Trophoblast cell (in vitro differentiated cells and primary cell): ENCODE data around the gene GRM2.
A peak's percentile ranks its signal among the peaks of the same experiment; 100 is the strongest.

Experiments used
- DNase-seq, 2 donors: peaks; one replicate each; pipeline ENCODE4 v3.0.0-alpha.2; 2016
- H2AFZ ChIP-seq: 2 replicates; pipeline ENCODE4 v1.6.1; 2013; ENCODE audit warnings: low read length, moderate library complexity, mild to moderate bottlenecking; ENCODE audit not compliant: insufficient read depth, poor library complexity
- H2AK5ac ChIP-seq: 2 replicates; pipeline ENCODE4 v1.6.1; 2013; ENCODE audit warnings: mild to moderate bottlenecking, low read length
- H2BK120ac ChIP-seq: 2 replicates; pipeline ENCODE4 v1.6.1; 2013; ENCODE audit warnings: low read length, mild to moderate bottlenecking, moderate library complexity; ENCODE audit not compliant: insufficient read depth, poor library complexity
- H2BK12ac ChIP-seq: 2 replicates; pipeline ENCODE4 v1.6.1; 2013; ENCODE audit warnings: mild to moderate bottlenecking, low read length, moderate library complexity
- H2BK5ac ChIP-seq: 2 replicates; pipeline ENCODE4 v1.6.1; 2013; ENCODE audit warnings: low read length, low read depth, moderate library complexity, mild to moderate bottlenecking; ENCODE audit not compliant: poor library complexity
- H3K14ac ChIP-seq: 2 replicates; pipeline ENCODE4 v1.6.1; 2013; ENCODE audit warnings: mild to moderate bottlenecking, low read length
- H3K18ac ChIP-seq: 2 replicates; pipeline ENCODE4 v1.6.1; 2013; ENCODE audit warnings: mild to moderate bottlenecking, low read length
- H3K23ac ChIP-seq: 2 replicates; pipeline ENCODE4 v1.6.1; 2013; ENCODE audit warnings: low read length
- H3K27ac ChIP-seq: 2 replicates; pipeline ENCODE4 v1.5.1; 2013; ENCODE audit warnings: low read depth, mild to moderate bottlenecking, inconsistent platforms, low read length, moderate library complexity
- H3K27me3 ChIP-seq: 2 replicates; pipeline ENCODE4 v1.6.1; 2013; ENCODE audit warnings: inconsistent platforms, mild to moderate bottlenecking, low read length, moderate library complexity; ENCODE audit not compliant: insufficient read depth
- H3K36me3 ChIP-seq, 2 experiments: 1 replicate in 1 of 2; 2 replicates in 1 of 2; pipeline ENCODE4 v1.6.1; 2013; ENCODE audit warnings: low read length in 2 of 2, mild to moderate bottlenecking in 2 of 2, moderate library complexity in 1 of 2; ENCODE audit not compliant: insufficient read depth in 2 of 2, control insufficient read depth in 1 of 2
- H3K4ac ChIP-seq: 2 replicates; pipeline ENCODE4 v1.6.1; 2013; ENCODE audit warnings: low read depth, mild to moderate bottlenecking, low read length, moderate library complexity
- H3K4me1 ChIP-seq, 2 experiments: 1 replicate in 1 of 2; 2 replicates in 1 of 2; pipeline ENCODE4 v1.6.1; 2013; ENCODE audit warnings: low read length in 2 of 2, mild to moderate bottlenecking in 2 of 2, moderate library complexity in 1 of 2; ENCODE audit not compliant: insufficient read depth in 2 of 2, control insufficient read depth in 1 of 2
- H3K4me2 ChIP-seq: 2 replicates; pipeline ENCODE4 v1.6.1; 2013; ENCODE audit warnings: inconsistent platforms, mild to moderate bottlenecking, low read length, moderate library complexity
- H3K4me3 ChIP-seq: 2 replicates; pipeline ENCODE4 v1.5.1; 2013; ENCODE audit warnings: mild to moderate bottlenecking, low read depth, low read length, inconsistent platforms
- H3K79me1 ChIP-seq: one replicate; pipeline ENCODE4 v1.6.1; 2013; ENCODE audit warnings: low read length
- H3K79me2 ChIP-seq: 2 replicates; pipeline ENCODE4 v1.6.1; 2013; ENCODE audit warnings: low read length, mild to moderate bottlenecking; ENCODE audit not compliant: control insufficient read depth, insufficient read depth, poor library complexity
- H3K9ac ChIP-seq: 2 replicates; pipeline ENCODE4 v1.6.1; 2013; ENCODE audit warnings: mild to moderate bottlenecking, low read length
- H3K9me3 ChIP-seq: 2 replicates; pipeline ENCODE4 v1.6.1; 2013; ENCODE audit warnings: low read depth, mild to moderate bottlenecking, control low read depth, inconsistent platforms, low read length; ENCODE audit not compliant: insufficient read depth
- H4K12ac ChIP-seq: 2 replicates; pipeline ENCODE4 v1.6.1; 2013; ENCODE audit warnings: low read depth, mild to moderate bottlenecking, low read length, moderate library complexity
- H4K8ac ChIP-seq: 2 replicates; pipeline ENCODE4 v1.6.1; 2013; ENCODE audit warnings: low read depth, mild to moderate bottlenecking, low read length, moderate library complexity
- H4K91ac ChIP-seq: one replicate; pipeline ENCODE4 v1.6.1; 2013; ENCODE audit warnings: low read depth, mild to moderate bottlenecking, low read length, moderate library complexity
- WGBS: extraction: QIAGEN DNeasy Blood & Tissue Kit; methylation state at CpG from one replicate; pipeline ENCODE4 v1.1.7; 2013; ENCODE audit warnings: missing lambda C conversion rate; ENCODE audit not compliant: insufficient read length, insufficient coverage; ENCODE audit errors: extremely low coverage; 5-methylcytosine and 5-hydroxymethylcytosine counted together

GRM2 gene

GRCh38 chr3:51681453-51681852 is 25.4 kb upstream of the GRM2 start:
- Histone ChIP-seq H3K4me1 (peaks cover 0 to 19% of the 10 kb centered on the region in 2 experiments), H3K27ac (no peak overlapping the region), H3K4ac (no peak overlapping the region), H3K4me2 (no peak overlapping the region), H3K9ac (no peak overlapping the region), H4K91ac (no peak overlapping the region), H2BK5ac (no peak overlapping the region), H3K18ac (no peak overlapping the region), H3K36me3 (peaks cover 12 to 17% of the 10 kb centered on the region in 2 experiments), H2AFZ (no peak overlapping the region), H3K4me3 (peak overlapping the region; percentile 17), H3K79me2 (no peaks in the 10 kb centered on the region), H2BK12ac (no peak overlapping the region), H4K12ac (no peak overlapping the region), H3K79me1 (no peaks in the 10 kb centered on the region), H3K9me3 (no peaks in the 10 kb centered on the region), H2AK5ac (no peak overlapping the region), H3K23ac (no peak overlapping the region), H3K27me3 (no peaks in the 10 kb centered on the region), H2BK120ac (no peak overlapping the region), H4K8ac (no peak overlapping the region), H3K14ac (no peak overlapping the region)
- DNase-seq = no peak
- no CpG with 5 or more reads among the region's 3 CpGs for WGBS

GRCh38 chr3:51682079-51682478 is 24.8 kb upstream of the GRM2 start:
- no peaks in the 10 kb centered on the region for H3K9me3 ChIP-seq
- H3K27ac ChIP-seq = no peak overlapping the region
- WGBS = no CpG with 5 or more reads among the region's 4 CpGs

DNA sequence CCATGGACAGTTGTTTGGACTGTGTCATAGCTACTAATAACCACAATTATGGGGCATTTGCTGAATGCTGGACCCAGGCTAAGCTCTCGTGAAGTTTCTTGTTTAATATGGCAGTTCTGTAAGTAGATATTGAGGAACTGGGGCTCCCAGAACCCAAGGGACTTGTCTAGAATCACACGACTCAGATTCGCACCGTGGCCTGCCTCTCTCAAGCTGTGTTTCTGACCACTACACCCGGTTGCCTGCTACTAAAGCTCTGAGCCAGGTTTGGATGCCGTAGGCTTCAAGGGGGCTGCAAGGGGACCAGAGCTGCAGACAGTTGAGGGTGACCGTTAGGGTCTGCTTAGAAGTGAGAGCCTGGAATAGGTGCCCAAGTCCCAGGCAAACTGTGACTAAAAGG is 24.3 kb upstream of the GRM2 start:
- DNase-seq = no peak
- WGBS = no CpG with 5 or more reads among the region's 7 CpGs
- Histone ChIP-seq H3K18ac (peak overlapping the region; percentile 14), H3K4me1 (peaks cover 0 to 20% of the 10 kb centered on the region in 2 experiments), H3K4me3 (no peak overlapping the region), H3K36me3 (peaks cover 12 to 17% of the 10 kb centered on the region in 2 experiments), H2BK5ac (no peak overlapping the region), H2BK12ac (no peak overlapping the region), H2BK120ac (no peak overlapping the region), H2AFZ (no peak overlapping the region), H3K14ac (no peak overlapping the region), H3K9ac (no peak overlapping the region), H3K27ac (no peak overlapping the region), H4K8ac (no peak overlapping the region), H3K4me2 (no peak overlapping the region), H3K9me3 (no peaks in the 10 kb centered on the region), H3K27me3 (no peaks in the 10 kb centered on the region), H4K12ac (no peak overlapping the region), H3K79me1 (no peaks in the 10 kb centered on the region), H2AK5ac (no peak overlapping the region), H3K79me2 (no peaks in the 10 kb centered on the region), H3K23ac (no peak overlapping the region), H4K91ac (no peak overlapping the region), H3K4ac (no peak overlapping the region)

More at GRCh38 chr3:51682079-51682478, 24.8 kb upstream of the GRM2 start:
- Histone ChIP-seq H2AK5ac (no peak overlapping the region), H3K14ac (no peak overlapping the region), H3K4ac (no peak overlapping the region), H3K18ac (no peak overlapping the region), H3K4me2 (no peak overlapping the region), H2BK12ac (no peak overlapping the region), H2BK5ac (no peak overlapping the region), H3K27me3 (no peaks in the 10 kb centered on the region), H4K91ac (no peak overlapping the region), H4K12ac (no peak overlapping the region), H3K4me1 (peaks cover 0 to 20% of the 10 kb centered on the region in 2 experiments), H4K8ac (no peak overlapping the region), H3K9ac (no peak overlapping the region), H3K4me3 (no peak overlapping the region), H3K36me3 (peaks cover 12 to 17% of the 10 kb centered on the region in 2 experiments), H2AFZ (no peak overlapping the region), H3K79me2 (no peaks in the 10 kb centered on the region), H3K23ac (no peak overlapping the region), H3K79me1 (no peaks in the 10 kb centered on the region), H2BK120ac (no peak overlapping the region)
- DNase-seq = peak; percentile 71 to 87

- WGBS = no CpG with 5 or more reads among the region's 2 CpGs
- no peak overlapping the region for H3K18ac ChIP-seq
- no peak overlapping the region for H3K4me2 ChIP-seq
- H2AFZ ChIP-seq = no peak overlapping the region
- H3K9ac ChIP-seq = no peak overlapping the region
- H3K79me2 ChIP-seq = no peaks in the 10 kb centered on the region
- H3K36me3 ChIP-seq = peaks cover 12 to 17% of the 10 kb centered on the region in 2 experiments
- H2BK5ac ChIP-seq = no peak overlapping the region
- no peak overlapping the region for H4K8ac ChIP-seq
- H2AK5ac ChIP-seq = no peak overlapping the region
- no peak overlapping the region for H2BK12ac ChIP-seq
- no peak overlapping the region for H3K27ac ChIP-seq
- no peak for DNase-seq
- no peaks in the 10 kb centered on the region for H3K79me1 ChIP-seq
- H3K27me3 ChIP-seq = no peaks in the 10 kb centered on the region
- H4K12ac ChIP-seq = no peak overlapping the region
- no peak overlapping the region for H3K23ac ChIP-seq
- no peak overlapping the region for H2BK120ac ChIP-seq
- peaks cover 0 to 11% of the 10 kb centered on the region in 2 experiments for H3K4me1 ChIP-seq
- H3K4ac ChIP-seq = no peak overlapping the region
- H3K4me3 ChIP-seq = no peak overlapping the region
- H4K91ac ChIP-seq = no peak overlapping the region
- no peak overlapping the region for H3K14ac ChIP-seq
- no peaks in the 10 kb centered on the region for H3K9me3 ChIP-seq
Observed at GRCh38 chr3:51683566-51683965, 23.3 kb upstream of the GRM2 start.
